ENCODE data around the gene MOG. TPM values are rescaled to one million over a fixed set of nuclear protein-coding genes. Genes with fewer than 3 reads are reported as not detected.
A peak's percentile ranks its signal among the peaks of the same experiment; 100 is the strongest.

Gene MOG
- total RNA-seq, 2 experiments from 2014 or later, result not detected

- DNase-seq (no peak), ATAC-seq (ENCODE audit: poor library complexity) (no peak)
- Mint-ChIP-seq H3K4me1 (ENCODE audit: low read depth) (peaks cover 5% of the 10 kb centered on the region), H3K27me3 (peaks cover 16% of the 10 kb centered on the region), H3K36me3 (ENCODE audit: low read depth) (no peaks in the 10 kb centered on the region), H3K27ac (no peak overlapping the region), H3K4me3 (no peak overlapping the region), H3K9me3 (no peaks in the 10 kb centered on the region)
- TF ChIP-seq CTCF (IDR thresholded peaks at IDR 0.05), result no peak
- intact Hi-C loops (cut with DNase I, micrococcal nuclease), result no loop called here
- ChIA-PET POLR2A (no interaction called here), CTCF (interaction anchor here (0.9 to 1.2 kb wide), 2 partner anchors 25 to 28 kb away, joined by 3 read pairs; no protein-coding TSS in a partner anchor)
- Histone ChIP-seq H3K9me3 (ENCODE audit: control insufficient read depth in 1 of 2, insufficient read depth in 1 of 2, low read length in 2 of 2) (peaks cover 0 to 9% of the 10 kb centered on the region in 2 experiments), H3K27ac (ENCODE audit: low read depth in 1 of 2, low read length in 2 of 2) (no peak overlapping the region), H3K4me3 (ENCODE audit: low read length) (no peak overlapping the region), H3K27me3 (ENCODE audit: control insufficient read depth in 1 of 2, insufficient read depth in 2 of 2, low read length in 2 of 2) (peaks cover 0 to 2% of the 10 kb centered on the region in 2 experiments), H3K36me3 (ENCODE audit: insufficient read depth, low read length) (no peaks in the 10 kb centered on the region), H3K4me1 (ENCODE audit: insufficient read depth, low read length) (peaks cover 15% of the 10 kb centered on the region)
Observed at GRCh38 chr6:29678114-29678513, 21.2 kb downstream of the MOG start.

- Mint-ChIP-seq H3K27ac (no peak overlapping the region), H3K9me3 (no peaks in the 10 kb centered on the region), H3K4me1 (ENCODE audit: low read depth) (peaks cover 9% of the 10 kb centered on the region), H3K27me3 (peaks cover 16% of the 10 kb centered on the region), H3K4me3 (no peak overlapping the region), H3K36me3 (ENCODE audit: low read depth) (no peaks in the 10 kb centered on the region)
- H3K36me3 ChIP-seq (ENCODE audit: insufficient read depth, low read length), result no peaks in the 10 kb centered on the region
- TF ChIP-seq CTCF (IDR thresholded peaks at IDR 0.05), result no peak
- H3K27me3 ChIP-seq (ENCODE audit: control insufficient read depth in 1 of 2, insufficient read depth in 2 of 2, low read length in 2 of 2), result no peaks in the 10 kb centered on the region
- H3K4me3 ChIP-seq (ENCODE audit: low read length), result no peak overlapping the region
- POLR2A ChIA-PET, result no interaction called here
- ATAC-seq (ENCODE audit: poor library complexity) (no peak), DNase-seq (no peak)
- CTCF ChIA-PET, result no interaction called here
- peaks cover 0 to 9% of the 10 kb centered on the region in 2 experiments for H3K9me3 ChIP-seq (ENCODE audit: control insufficient read depth in 1 of 2, insufficient read depth in 1 of 2, low read length in 2 of 2)
- intact Hi-C loops (cut with DNase I, micrococcal nuclease), result no loop called here
- H3K27ac ChIP-seq (ENCODE audit: low read depth in 1 of 2, low read length in 2 of 2), result no peak overlapping the region
- H3K4me1 ChIP-seq (ENCODE audit: insufficient read depth, low read length), result peaks cover 15% of the 10 kb centered on the region
Observed at GRCh38 chr6:29679962-29680361, 23.1 kb downstream of the MOG start.

- CTCF ChIA-PET, result no interaction called here
- Histone ChIP-seq H3K36me3 (ENCODE audit: insufficient read depth, low read length) (no peaks in the 10 kb centered on the region), H3K4me1 (ENCODE audit: insufficient read depth, low read length) (peaks cover 15% of the 10 kb centered on the region), H3K9me3 (ENCODE audit: control insufficient read depth in 1 of 2, insufficient read depth in 1 of 2, low read length in 2 of 2) (peaks cover 0 to 9% of the 10 kb centered on the region in 2 experiments), H3K27ac (ENCODE audit: low read depth in 1 of 2, low read length in 2 of 2) (no peak overlapping the region), H3K4me3 (ENCODE audit: low read length) (no peak overlapping the region), H3K27me3 (ENCODE audit: control insufficient read depth in 1 of 2, insufficient read depth in 2 of 2, low read length in 2 of 2) (no peaks in the 10 kb centered on the region)
- intact Hi-C loops (cut with DNase I, micrococcal nuclease), result no loop called here
- H3K27ac Mint-ChIP-seq, result no peak overlapping the region
- no peaks in the 10 kb centered on the region for H3K36me3 Mint-ChIP-seq (ENCODE audit: low read depth)
- H3K4me3 Mint-ChIP-seq, result no peak overlapping the region
- no peak for ATAC-seq (ENCODE audit: poor library complexity)
- TF ChIP-seq CTCF (IDR thresholded peaks at IDR 0.05), result no peak
- peak in 1 of 14 experiments; percentile 33 for DNase-seq
- H3K9me3 Mint-ChIP-seq, result no peaks in the 10 kb centered on the region
- H3K27me3 Mint-ChIP-seq, result peaks cover 16% of the 10 kb centered on the region
- POLR2A ChIA-PET, result no interaction called here
- H3K4me1 Mint-ChIP-seq (ENCODE audit: low read depth), result peaks cover 9% of the 10 kb centered on the region
Observed at GRCh38 chr6:29680416-29680815, 23.5 kb downstream of the MOG start.

All from CD4-positive, alpha-beta T cell (primary cell).